ENCODE measurements around the gene GLYR1.

The GLYR1 gene

DNA sequence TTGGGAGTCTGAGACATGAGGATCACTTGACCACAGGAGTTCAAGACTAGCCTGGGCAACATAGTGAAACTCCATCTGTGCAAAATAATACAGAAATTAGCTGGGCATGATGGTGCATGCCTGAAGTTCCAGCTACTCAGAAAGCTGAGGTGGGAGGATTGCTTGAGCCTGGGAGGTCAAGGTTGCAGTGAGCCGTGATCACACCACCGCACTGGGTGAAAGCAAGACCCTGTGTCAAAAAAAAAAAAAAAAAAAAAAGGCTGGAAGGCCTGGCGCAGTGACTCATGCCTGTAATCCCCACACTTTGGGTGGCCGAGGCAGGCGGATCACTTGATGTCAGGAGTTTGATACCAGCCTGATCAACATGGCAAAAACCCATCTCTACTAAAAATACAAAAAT, 8.3 kb upstream of the GLYR1 start:
- TF ChIP-seq, protein P1, sequence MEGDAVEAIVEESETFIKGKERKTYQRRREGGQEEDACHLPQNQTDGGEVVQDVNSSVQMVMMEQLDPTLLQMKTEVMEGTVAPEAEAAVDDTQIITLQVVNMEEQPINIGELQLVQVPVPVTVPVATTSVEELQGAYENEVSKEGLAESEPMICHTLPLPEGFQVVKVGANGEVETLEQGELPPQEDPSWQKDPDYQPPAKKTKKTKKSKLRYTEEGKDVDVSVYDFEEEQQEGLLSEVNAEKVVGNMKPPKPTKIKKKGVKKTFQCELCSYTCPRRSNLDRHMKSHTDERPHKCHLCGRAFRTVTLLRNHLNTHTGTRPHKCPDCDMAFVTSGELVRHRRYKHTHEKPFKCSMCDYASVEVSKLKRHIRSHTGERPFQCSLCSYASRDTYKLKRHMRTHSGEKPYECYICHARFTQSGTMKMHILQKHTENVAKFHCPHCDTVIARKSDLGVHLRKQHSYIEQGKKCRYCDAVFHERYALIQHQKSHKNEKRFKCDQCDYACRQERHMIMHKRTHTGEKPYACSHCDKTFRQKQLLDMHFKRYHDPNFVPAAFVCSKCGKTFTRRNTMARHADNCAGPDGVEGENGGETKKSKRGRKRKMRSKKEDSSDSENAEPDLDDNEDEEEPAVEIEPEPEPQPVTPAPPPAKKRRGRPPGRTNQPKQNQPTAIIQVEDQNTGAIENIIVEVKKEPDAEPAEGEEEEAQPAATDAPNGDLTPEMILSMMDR (IDR thresholded peaks at IDR 0.05; ENCODE audit: low read depth, low read length, missing control alignments) = no peak
- H3K4me3 ChIP-seq (replicated peaks; ENCODE audit: low read depth, low read length) = no peak overlapping the region
- DNase-seq (ENCODE audit: extremely low read depth, low read depth) = no peak

DNA sequence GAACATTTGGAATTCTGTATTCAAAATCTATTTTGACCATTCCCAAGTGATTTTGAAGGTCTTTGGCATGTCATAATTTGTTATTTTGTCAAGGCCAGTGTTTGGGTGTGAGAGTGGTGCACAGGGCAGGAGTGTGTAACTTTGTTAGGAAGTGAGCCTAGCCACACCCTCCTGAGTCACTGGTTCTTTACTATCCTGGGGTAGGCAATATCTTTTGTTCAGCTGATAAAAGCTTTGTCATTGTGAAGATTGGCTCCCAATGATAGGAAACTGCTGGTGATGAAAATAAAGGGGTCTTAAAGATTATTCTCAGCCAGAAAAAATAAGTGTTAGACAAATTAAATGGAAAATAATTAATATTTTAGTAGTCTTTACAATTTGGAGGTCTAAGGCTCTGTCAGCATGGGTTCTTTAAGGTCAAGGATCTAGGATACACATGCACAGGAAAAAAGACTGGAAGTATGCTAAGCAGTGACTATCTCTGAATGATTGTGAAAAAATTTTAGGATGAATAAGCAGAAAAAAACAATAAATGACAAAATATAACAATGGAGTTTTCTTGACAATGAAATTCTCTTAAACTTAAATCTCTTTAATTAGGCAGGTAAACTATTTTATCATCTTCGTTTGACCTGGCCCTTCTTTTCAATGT, 5.3 kb upstream of the GLYR1 start:
- H3K4me3 ChIP-seq (replicated peaks; ENCODE audit: low read depth, low read length) = no peak overlapping the region
- DNase-seq (ENCODE audit: extremely low read depth, low read depth) = no peak
- TF ChIP-seq, protein P1 (IDR thresholded peaks at IDR 0.05; ENCODE audit: low read depth, low read length, missing control alignments) = no peak

DNA sequence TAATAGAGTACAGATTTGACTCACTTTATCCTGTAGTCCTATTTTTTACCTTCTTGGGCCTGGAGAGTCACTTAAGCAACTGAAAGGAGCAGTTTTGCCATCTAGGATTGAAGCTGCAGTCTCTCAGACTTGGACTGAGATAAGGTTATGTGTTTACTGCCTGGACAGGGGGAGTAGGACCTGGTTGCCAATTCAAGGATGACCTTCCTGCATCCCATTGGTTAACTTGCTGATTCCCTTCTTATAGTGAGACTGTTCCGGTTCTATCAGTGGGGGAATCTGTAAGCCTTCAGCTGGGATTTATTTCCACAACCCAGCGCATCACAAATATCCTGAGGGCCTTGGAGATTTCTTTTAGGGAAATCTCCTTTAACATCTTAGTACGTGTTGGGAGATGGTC, 3.1 kb upstream of the GLYR1 start:
- TF ChIP-seq, protein P1 (IDR thresholded peaks at IDR 0.05; ENCODE audit: low read depth, low read length, missing control alignments) = no peak
- H3K4me3 ChIP-seq (replicated peaks; ENCODE audit: low read depth, low read length) = peak overlapping the region; percentile 94

DNA sequence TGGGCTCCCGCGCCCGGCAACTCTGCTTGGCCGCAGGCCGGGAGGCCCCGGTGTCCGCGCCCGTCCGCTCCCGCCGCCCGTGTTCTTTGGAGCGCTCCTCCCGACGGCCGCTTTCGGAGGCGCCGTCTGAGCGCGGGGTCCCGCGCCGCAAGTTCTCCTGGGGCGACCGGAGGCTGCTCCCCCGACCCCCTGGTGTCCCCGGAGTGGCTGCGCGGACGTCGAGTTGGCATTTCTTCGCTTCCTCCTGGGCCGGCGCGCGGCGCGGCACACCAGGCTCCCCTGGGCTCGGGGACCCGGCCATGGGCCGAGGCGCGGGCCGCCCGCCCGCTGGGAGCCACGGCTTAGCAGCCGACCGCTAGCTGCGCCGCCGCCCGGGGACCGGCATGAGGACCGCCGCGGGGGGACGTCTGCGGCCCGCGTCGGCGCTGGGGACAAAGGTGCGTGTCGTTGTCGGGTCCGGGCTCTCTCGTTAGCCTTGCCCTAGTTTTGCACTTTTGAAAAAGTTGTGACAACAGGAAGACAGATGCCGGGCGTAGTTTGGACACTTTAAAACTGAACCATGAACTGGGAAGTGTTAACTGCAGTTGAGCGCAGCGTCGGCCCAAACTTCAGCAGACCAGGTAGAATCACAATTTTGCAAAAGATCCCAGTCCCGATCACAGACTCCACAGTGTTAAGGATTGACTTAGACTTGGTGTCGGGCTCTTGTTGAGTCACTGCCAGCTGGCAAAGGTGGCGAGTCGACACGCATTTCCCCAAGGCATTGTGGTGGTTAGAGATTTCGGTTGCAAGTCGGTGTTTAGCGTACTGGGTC, 893 bp upstream of the GLYR1 start:
- TF ChIP-seq, protein P1 (IDR thresholded peaks at IDR 0.05; ENCODE audit: low read depth, low read length, missing control alignments) = no peak
- H3K4me3 ChIP-seq (replicated peaks; ENCODE audit: low read depth, low read length) = peak overlapping the region; percentile 94
- no peak for DNase-seq (ENCODE audit: extremely low read depth, low read depth)

More for the DNA sequence above, 3.1 kb upstream of the GLYR1 start:
- DNase-seq (ENCODE audit: extremely low read depth, low read depth) = no peak

DNA sequence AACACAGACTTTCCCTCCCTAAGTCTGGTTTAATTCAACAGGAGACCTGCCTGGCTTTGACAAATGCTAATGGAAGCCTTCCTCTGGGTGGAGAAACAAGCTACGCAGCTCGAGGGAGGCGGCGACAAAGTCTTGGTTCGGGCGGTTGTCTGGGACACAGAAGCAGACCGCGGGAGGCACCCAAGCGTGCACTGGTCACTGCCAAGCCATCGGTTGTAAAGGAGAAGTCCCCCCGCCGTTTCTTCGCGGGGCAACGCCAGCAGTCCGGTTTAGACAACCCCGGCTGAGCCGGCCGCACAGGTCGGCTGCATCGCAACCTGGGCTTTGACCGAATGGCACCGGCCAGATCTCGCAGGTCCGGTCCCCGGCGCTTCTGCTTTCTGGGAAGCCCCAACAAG, 586 bp downstream of the GLYR1 start:
- no peak for DNase-seq (ENCODE audit: extremely low read depth, low read depth)
- H3K4me3 ChIP-seq (replicated peaks; ENCODE audit: low read depth, low read length) = peak overlapping the region; percentile 94
- TF ChIP-seq, protein P1 (IDR thresholded peaks at IDR 0.05; ENCODE audit: low read depth, low read length, missing control alignments) = no peak

DNA sequence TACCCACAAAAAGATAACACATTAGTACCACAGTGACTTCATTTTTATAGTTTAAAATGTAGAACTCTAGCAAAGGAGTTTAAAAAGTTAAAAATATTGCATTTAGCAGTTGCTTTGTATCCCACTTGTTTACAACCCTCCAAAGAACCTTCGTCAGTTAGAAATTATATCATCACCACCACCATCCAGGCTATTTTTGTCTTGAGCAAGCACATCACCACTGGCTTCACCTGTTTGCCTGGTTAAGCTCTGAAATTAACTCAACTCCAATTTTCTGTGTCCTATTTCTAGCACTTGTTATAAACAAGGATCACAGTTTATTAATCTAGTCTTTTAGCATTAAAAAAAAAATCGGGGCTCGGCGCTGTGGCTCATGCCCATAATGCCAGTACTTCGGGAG, 6.1 kb downstream of the GLYR1 start:
- no peak for DNase-seq (ENCODE audit: extremely low read depth, low read depth)
- H3K4me3 ChIP-seq (replicated peaks; ENCODE audit: low read depth, low read length) = no peak overlapping the region
- TF ChIP-seq, protein P1 (IDR thresholded peaks at IDR 0.05; ENCODE audit: low read depth, low read length, missing control alignments) = no peak
